Measurements from ENCODE around the gene SLC7A14.

SLC7A14 gene

DNA sequence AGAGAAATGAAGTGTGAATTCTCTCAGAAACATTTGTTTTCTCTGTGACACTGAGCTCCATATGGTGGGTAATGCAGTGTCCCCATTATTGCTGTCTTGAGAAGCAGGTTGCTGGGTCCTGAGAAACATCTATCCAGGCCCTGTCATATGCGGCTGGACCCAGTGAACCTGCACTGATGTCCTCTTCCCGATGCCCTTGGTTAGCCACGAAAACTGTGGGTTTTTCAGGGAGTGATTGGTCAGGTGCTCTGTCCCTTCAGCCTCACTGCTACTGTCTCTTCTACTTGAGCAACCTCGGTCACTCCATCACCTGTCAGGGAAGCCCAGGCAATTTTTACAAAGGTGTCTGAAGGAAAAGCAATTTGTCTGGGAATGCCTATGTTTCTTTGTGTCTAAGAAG is 77.0 kb downstream of the SLC7A14 start:
- Histone ChIP-seq H3K27ac (ENCODE audit: low read depth, low read length) (no peak overlapping the region), H3K4me1 (ENCODE audit: control insufficient read depth, low read depth, low read length) (no peaks in the 10 kb centered on the region), H2BK5ac (ENCODE audit: low read length) (no peak overlapping the region), H3K79me1 (ENCODE audit: low read length) (no peaks in the 10 kb centered on the region), H4K8ac (ENCODE audit: low read depth, low read length) (no peak overlapping the region), H3K18ac (ENCODE audit: low read length) (no peak overlapping the region), H3K56ac (ENCODE audit: low read length) (no peak overlapping the region), H3K23ac (ENCODE audit: low read length) (no peak overlapping the region), H3K79me2 (ENCODE audit: control insufficient read depth, insufficient read depth, low read length) (no peaks in the 10 kb centered on the region), H4K5ac (ENCODE audit: low read length) (no peak overlapping the region), H3K36me3 (ENCODE audit: control insufficient read depth, insufficient read depth, low read length) (no peaks in the 10 kb centered on the region), H2AK5ac (ENCODE audit: low read length) (no peak overlapping the region), H3K9ac (ENCODE audit: low read length) (no peak overlapping the region), H3K27me3 (ENCODE audit: insufficient read depth, low read length, poor library complexity) (no peaks in the 10 kb centered on the region), H2BK120ac (ENCODE audit: low read depth, low read length) (no peak overlapping the region), H3K4me2 (ENCODE audit: low read length) (no peak overlapping the region), H2BK15ac (replicated peaks; ENCODE audit: low read depth) (no peak overlapping the region), H3K4ac (ENCODE audit: low read depth, low read length) (no peak overlapping the region), H3K4me3 (ENCODE audit: low read length) (no peak overlapping the region)
- WGBS (ENCODE audit: extremely low coverage, insufficient coverage, low lambda C conversion rate), result no CpG with 5 or more reads among the region's 4 CpGs
- no peak for DNase-seq

DNA sequence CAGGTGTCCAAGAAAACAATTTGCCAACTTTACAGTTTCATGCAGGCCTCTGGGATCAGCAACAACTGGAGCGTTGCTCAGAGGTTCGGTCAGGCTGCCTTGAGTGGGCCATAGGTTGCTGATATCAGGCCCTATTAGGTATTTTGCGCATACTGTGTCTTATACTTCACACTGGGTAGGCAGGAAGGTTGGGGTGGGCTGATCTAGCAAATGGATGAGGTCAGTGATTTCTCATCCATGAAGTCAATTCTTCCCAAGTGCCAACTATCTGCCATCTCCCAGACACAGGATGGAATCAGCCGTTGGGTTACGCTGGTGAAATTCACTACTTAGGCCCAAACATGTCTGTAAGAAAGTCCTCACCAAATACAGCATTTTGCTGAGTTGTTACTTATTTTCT is 77.6 kb downstream of the SLC7A14 start:
- no peaks in the 10 kb centered on the region for H3K27me3 ChIP-seq (ENCODE audit: insufficient read depth, low read length, poor library complexity)
- H2BK120ac ChIP-seq (ENCODE audit: low read depth, low read length), result no peak overlapping the region
- DNase-seq, result no peak
- no peaks in the 10 kb centered on the region for H3K79me2 ChIP-seq (ENCODE audit: control insufficient read depth, insufficient read depth, low read length)
- no CpG with 5 or more reads among the region's 5 CpGs for WGBS (ENCODE audit: extremely low coverage, insufficient coverage, low lambda C conversion rate)
- peak overlapping the region; percentile 24 for H2AK5ac ChIP-seq (ENCODE audit: low read length)
- H3K18ac ChIP-seq (ENCODE audit: low read length), result no peak overlapping the region
- no peak overlapping the region for H3K4me2 ChIP-seq (ENCODE audit: low read length)
- H3K56ac ChIP-seq (ENCODE audit: low read length), result no peak overlapping the region
- no peaks in the 10 kb centered on the region for H3K36me3 ChIP-seq (ENCODE audit: control insufficient read depth, insufficient read depth, low read length)
- H4K5ac ChIP-seq (ENCODE audit: low read length), result no peak overlapping the region
- no peaks in the 10 kb centered on the region for H3K79me1 ChIP-seq (ENCODE audit: low read length)
- no peak overlapping the region for H2BK5ac ChIP-seq (ENCODE audit: low read length)
- H3K4me1 ChIP-seq (ENCODE audit: control insufficient read depth, low read depth, low read length), result no peaks in the 10 kb centered on the region
- no peak overlapping the region for H3K9ac ChIP-seq (ENCODE audit: low read length)
- no peak overlapping the region for H4K8ac ChIP-seq (ENCODE audit: low read depth, low read length)
- H3K4ac ChIP-seq (ENCODE audit: low read depth, low read length), result no peak overlapping the region
- no peak overlapping the region for H3K4me3 ChIP-seq (ENCODE audit: low read length)
- no peak overlapping the region for H3K27ac ChIP-seq (ENCODE audit: low read depth, low read length)
- peak overlapping the region; percentile 35 for H3K23ac ChIP-seq (ENCODE audit: low read length)
- no peak overlapping the region for H2BK15ac ChIP-seq (replicated peaks; ENCODE audit: low read depth)

DNA sequence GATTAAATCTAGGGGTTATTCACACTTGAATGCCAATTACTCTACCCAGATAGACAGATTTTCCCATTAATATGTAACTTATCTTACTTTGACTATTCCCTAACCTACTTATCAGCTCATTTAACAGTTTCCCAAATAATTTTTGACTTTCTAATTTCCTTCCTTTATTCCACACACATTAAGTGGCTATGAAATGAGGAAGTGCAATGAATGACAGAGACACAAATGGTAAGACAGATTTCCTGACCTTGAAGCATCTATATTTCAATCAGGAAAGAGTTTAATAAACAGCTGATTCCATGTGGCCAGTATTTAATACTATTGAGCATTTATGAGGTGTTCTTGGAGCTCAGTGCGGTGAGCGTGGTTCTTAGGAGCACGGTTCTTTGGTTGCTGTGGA is 78.8 kb downstream of the SLC7A14 start:
- no peak overlapping the region for H3K9ac ChIP-seq (ENCODE audit: low read length)
- peak overlapping the region; percentile 38 for H3K56ac ChIP-seq (ENCODE audit: low read length)
- no peaks in the 10 kb centered on the region for H3K79me2 ChIP-seq (ENCODE audit: control insufficient read depth, insufficient read depth, low read length)
- H3K23ac ChIP-seq (ENCODE audit: low read length), result no peak overlapping the region
- peak overlapping the region; percentile 45 for H2BK5ac ChIP-seq (ENCODE audit: low read length)
- DNase-seq, result no peak
- H3K4me2 ChIP-seq (ENCODE audit: low read length), result no peak overlapping the region
- no peaks in the 10 kb centered on the region for H3K36me3 ChIP-seq (ENCODE audit: control insufficient read depth, insufficient read depth, low read length)
- H3K27me3 ChIP-seq (ENCODE audit: insufficient read depth, low read length, poor library complexity), result no peaks in the 10 kb centered on the region
- no peak overlapping the region for H4K5ac ChIP-seq (ENCODE audit: low read length)
- H3K18ac ChIP-seq (ENCODE audit: low read length), result peak overlapping the region; percentile 90
- H3K4ac ChIP-seq (ENCODE audit: low read depth, low read length), result peak overlapping the region; percentile 26
- no CpG with 5 or more reads among the region's 3 CpGs for WGBS (ENCODE audit: extremely low coverage, insufficient coverage, low lambda C conversion rate)
- H3K79me1 ChIP-seq (ENCODE audit: low read length), result no peaks in the 10 kb centered on the region
- no peak overlapping the region for H4K8ac ChIP-seq (ENCODE audit: low read depth, low read length)
- H2AK5ac ChIP-seq (ENCODE audit: low read length), result no peak overlapping the region
- H3K4me1 ChIP-seq (ENCODE audit: control insufficient read depth, low read depth, low read length), result no peaks in the 10 kb centered on the region
- no peak overlapping the region for H2BK15ac ChIP-seq (replicated peaks; ENCODE audit: low read depth)
- no peak overlapping the region for H3K4me3 ChIP-seq (ENCODE audit: low read length)
- no peak overlapping the region for H3K27ac ChIP-seq (ENCODE audit: low read depth, low read length)
- H2BK120ac ChIP-seq (ENCODE audit: low read depth, low read length), result no peak overlapping the region

DNA sequence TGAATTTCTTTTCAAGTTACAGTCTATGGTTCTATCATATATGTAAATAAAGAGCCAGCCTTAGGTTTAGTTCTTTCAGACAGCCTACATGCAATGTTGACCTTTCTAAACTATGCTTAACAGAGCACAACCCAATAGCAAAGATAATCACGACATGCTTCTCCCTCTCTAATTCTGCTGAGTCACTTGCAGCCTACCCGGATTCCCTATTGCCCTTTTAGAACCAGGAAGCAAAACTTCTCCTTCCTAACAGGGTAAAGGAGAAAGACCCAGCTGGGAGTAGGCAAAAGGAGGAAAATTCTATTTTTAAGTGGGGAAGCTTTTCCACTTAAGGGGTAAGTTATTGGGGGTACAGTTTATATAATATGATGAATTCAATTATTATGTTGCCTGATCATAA is 79.3 kb downstream of the SLC7A14 start:
- Histone ChIP-seq H3K9ac (ENCODE audit: low read length) (no peak overlapping the region), H3K36me3 (ENCODE audit: control insufficient read depth, insufficient read depth, low read length) (no peaks in the 10 kb centered on the region), H3K4ac (ENCODE audit: low read depth, low read length) (no peak overlapping the region), H3K4me3 (ENCODE audit: low read length) (no peak overlapping the region), H4K8ac (ENCODE audit: low read depth, low read length) (no peak overlapping the region), H4K5ac (ENCODE audit: low read length) (no peak overlapping the region), H2BK5ac (ENCODE audit: low read length) (no peak overlapping the region), H3K79me2 (ENCODE audit: control insufficient read depth, insufficient read depth, low read length) (no peaks in the 10 kb centered on the region), H2BK120ac (ENCODE audit: low read depth, low read length) (no peak overlapping the region), H3K27ac (ENCODE audit: low read depth, low read length) (no peak overlapping the region), H3K4me2 (ENCODE audit: low read length) (no peak overlapping the region), H3K27me3 (ENCODE audit: insufficient read depth, low read length, poor library complexity) (no peaks in the 10 kb centered on the region), H3K79me1 (ENCODE audit: low read length) (no peaks in the 10 kb centered on the region), H3K56ac (ENCODE audit: low read length) (no peak overlapping the region), H2AK5ac (ENCODE audit: low read length) (no peak overlapping the region), H2BK15ac (replicated peaks; ENCODE audit: low read depth) (no peak overlapping the region), H3K23ac (ENCODE audit: low read length) (no peak overlapping the region), H3K18ac (ENCODE audit: low read length) (peak overlapping the region; percentile 75), H3K4me1 (ENCODE audit: control insufficient read depth, low read depth, low read length) (no peaks in the 10 kb centered on the region)
- WGBS (ENCODE audit: extremely low coverage, insufficient coverage, low lambda C conversion rate), result no CpG with 5 or more reads among the region's 2 CpGs
- DNase-seq, result peak; percentile 77

DNA sequence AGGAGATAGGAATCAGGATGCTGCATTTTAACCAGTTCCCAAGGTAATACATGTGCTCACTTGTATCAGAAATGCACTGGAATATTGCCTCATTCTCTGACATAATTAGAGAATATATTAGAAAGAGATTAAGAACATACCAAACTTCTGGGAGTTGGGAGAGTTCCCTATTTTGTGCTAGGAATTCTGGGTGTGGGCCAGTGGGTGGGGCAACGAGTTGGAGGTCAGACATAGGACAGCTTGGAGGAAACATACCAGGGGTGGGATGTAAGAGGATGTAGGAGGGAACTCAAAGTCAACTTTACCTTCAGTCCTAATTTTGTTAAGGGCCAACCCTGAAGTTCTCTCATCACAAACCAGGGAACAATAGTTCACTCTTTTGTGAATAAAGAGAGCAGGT is 83.6 kb downstream of the SLC7A14 start:
- Histone ChIP-seq H2BK120ac (ENCODE audit: low read depth, low read length) (no peak overlapping the region), H4K8ac (ENCODE audit: low read depth, low read length) (no peak overlapping the region), H3K36me3 (ENCODE audit: control insufficient read depth, insufficient read depth, low read length) (no peaks in the 10 kb centered on the region), H3K4me2 (ENCODE audit: low read length) (no peak overlapping the region), H3K9ac (ENCODE audit: low read length) (no peak overlapping the region), H3K23ac (ENCODE audit: low read length) (no peak overlapping the region), H3K56ac (ENCODE audit: low read length) (no peak overlapping the region), H2BK5ac (ENCODE audit: low read length) (no peak overlapping the region), H2AK5ac (ENCODE audit: low read length) (no peak overlapping the region), H3K27me3 (ENCODE audit: insufficient read depth, low read length, poor library complexity) (no peaks in the 10 kb centered on the region), H3K4me1 (ENCODE audit: control insufficient read depth, low read depth, low read length) (no peaks in the 10 kb centered on the region), H3K79me2 (ENCODE audit: control insufficient read depth, insufficient read depth, low read length) (no peaks in the 10 kb centered on the region), H3K79me1 (ENCODE audit: low read length) (no peaks in the 10 kb centered on the region), H2BK15ac (replicated peaks; ENCODE audit: low read depth) (no peak overlapping the region), H4K5ac (ENCODE audit: low read length) (no peak overlapping the region), H3K4me3 (ENCODE audit: low read length) (no peak overlapping the region), H3K4ac (ENCODE audit: low read depth, low read length) (no peak overlapping the region), H3K27ac (ENCODE audit: low read depth, low read length) (no peak overlapping the region), H3K18ac (ENCODE audit: low read length) (no peak overlapping the region)
- WGBS (ENCODE audit: extremely low coverage, insufficient coverage, low lambda C conversion rate), result no CpG with 5 or more reads among the region's 1 CpG
- no peak for DNase-seq

DNA sequence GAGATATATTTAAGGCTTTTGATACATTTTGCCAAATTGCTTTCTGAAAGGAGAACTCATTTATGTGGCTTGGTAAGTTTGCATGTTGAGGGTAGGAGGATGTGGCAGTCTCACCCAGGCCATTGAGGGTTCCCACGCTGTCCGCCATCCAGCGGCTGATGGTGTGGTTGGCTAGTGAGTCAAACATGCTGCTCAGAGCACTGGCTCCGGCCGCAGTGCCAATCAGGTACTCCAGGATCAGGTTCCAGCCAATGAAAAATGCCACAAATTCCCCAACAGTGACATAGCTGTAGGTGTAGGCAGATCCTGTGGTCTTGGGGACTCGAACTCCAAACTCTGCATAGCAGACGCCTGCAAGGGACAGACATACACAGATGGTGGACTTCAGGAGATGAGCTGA is 84.9 kb downstream of the SLC7A14 start:
- Histone ChIP-seq H4K5ac (ENCODE audit: low read length) (no peak overlapping the region), H2BK15ac (replicated peaks; ENCODE audit: low read depth) (no peak overlapping the region), H2BK5ac (ENCODE audit: low read length) (no peak overlapping the region), H3K4me3 (ENCODE audit: low read length) (no peak overlapping the region), H2BK120ac (ENCODE audit: low read depth, low read length) (no peak overlapping the region), H2AK5ac (ENCODE audit: low read length) (no peak overlapping the region), H3K18ac (ENCODE audit: low read length) (no peak overlapping the region), H4K8ac (ENCODE audit: low read depth, low read length) (no peak overlapping the region), H3K56ac (ENCODE audit: low read length) (no peak overlapping the region), H3K36me3 (ENCODE audit: control insufficient read depth, insufficient read depth, low read length) (no peaks in the 10 kb centered on the region), H3K27ac (ENCODE audit: low read depth, low read length) (no peak overlapping the region), H3K4me2 (ENCODE audit: low read length) (no peak overlapping the region), H3K9ac (ENCODE audit: low read length) (no peak overlapping the region), H3K79me1 (ENCODE audit: low read length) (no peaks in the 10 kb centered on the region), H3K23ac (ENCODE audit: low read length) (no peak overlapping the region), H3K4me1 (ENCODE audit: control insufficient read depth, low read depth, low read length) (no peaks in the 10 kb centered on the region), H3K79me2 (ENCODE audit: control insufficient read depth, insufficient read depth, low read length) (no peaks in the 10 kb centered on the region), H3K4ac (ENCODE audit: low read depth, low read length) (no peak overlapping the region), H3K27me3 (ENCODE audit: insufficient read depth, low read length, poor library complexity) (no peaks in the 10 kb centered on the region)
- peak; percentile 37 for DNase-seq
- WGBS (ENCODE audit: extremely low coverage, insufficient coverage, low lambda C conversion rate), result no CpG with 5 or more reads among the region's 7 CpGs
